HEK293T (cell line): ENCODE data around the gene DOHH.
"Not testable (repeated sequence)": the region's sequence is repeated elsewhere in the genome, so short reads cannot be mapped to it uniquely, and the experiment has no call there.

Experiments
- CTCF ChIA-PET: fragments of 350-600 bp; formaldehyde crosslinking; extraction: SDS; loops from one replicate; lab custom pipeline; 2021; ENCODE audit warnings: antibody characterized with exemption, inconsistent platforms; lab: Yijun Ruan, JAX
- POLR2A ChIA-PET: fragments of 350-600 bp; formaldehyde crosslinking; extraction: SDS; loops from one replicate; lab custom pipeline; 2020; ENCODE audit warnings: antibody characterized with exemption, inconsistent platforms; lab: Yijun Ruan, JAX
- DNase-seq: peaks from one replicate; pipeline ENCODE4 v3.0.0; 2012; ENCODE audit warnings: mixed read lengths; ENCODE audit errors: extremely low spot score
- ARNT ChIP-seq: fragments of 450-650 bp; IDR thresholded peaks from 2 replicates; pipeline ENCODE4 v1.6.1; 2017; ENCODE audit warnings: mild to moderate bottlenecking
- BHLHE40 ChIP-seq: fragments of 450-650 bp; IDR thresholded peaks from 2 replicates; pipeline ENCODE4 v1.6.1; 2016; ENCODE audit warnings: mild to moderate bottlenecking, moderate library complexity, borderline replicate concordance
- CTBP1 ChIP-seq: fragments of 450-650 bp; IDR thresholded peaks from 2 replicates; pipeline ENCODE4 v1.6.1; 2016; ENCODE audit warnings: borderline replicate concordance
- ELF4 ChIP-seq: fragments of 450-650 bp; IDR thresholded peaks from 2 replicates; pipeline ENCODE4 v1.6.1; 2017; ENCODE audit warnings: antibody characterized with exemption
- FOXA1 ChIP-seq: fragments of 450-650 bp; IDR thresholded peaks from 2 replicates; pipeline ENCODE4 v1.6.1; 2016; ENCODE audit warnings: mild to moderate bottlenecking
- FOXK2 ChIP-seq: fragments of 450-650 bp; IDR thresholded peaks from 2 replicates; pipeline ENCODE4 v1.6.1; 2016; ENCODE audit warnings: mild to moderate bottlenecking
- FOXM1 ChIP-seq: fragments of 450-650 bp; IDR thresholded peaks from 2 replicates; pipeline ENCODE4 v1.6.1; 2017; ENCODE audit warnings: mild to moderate bottlenecking, borderline replicate concordance
- HDGF ChIP-seq: fragments of 450-650 bp; IDR thresholded peaks from 2 replicates; pipeline ENCODE4 v1.6.1; 2017; ENCODE audit warnings: antibody characterized with exemption, borderline replicate concordance
- L3MBTL2 ChIP-seq: fragments of 450-650 bp; conservative IDR thresholded peaks from 2 replicates; pipeline ENCODE4 v1.6.1; 2016; ENCODE audit warnings: mild to moderate bottlenecking
- LEF1 ChIP-seq: fragments of 450-650 bp; IDR thresholded peaks from 2 replicates; pipeline ENCODE4 v1.6.1; 2017; ENCODE audit warnings: mild to moderate bottlenecking, borderline replicate concordance
- NFRKB ChIP-seq: fragments of 450-650 bp; IDR thresholded peaks from 2 replicates; pipeline ENCODE4 v1.6.1; 2016; ENCODE audit warnings: mild to moderate bottlenecking, moderate library complexity
- SP1 ChIP-seq: fragments of 450-650 bp; IDR thresholded peaks from 2 replicates; pipeline ENCODE4 v1.6.1; 2017
- SUZ12 ChIP-seq: fragments of 450-650 bp; IDR thresholded peaks from 2 replicates; pipeline ENCODE4 v1.6.1; 2016; ENCODE audit warnings: mild to moderate bottlenecking
- TARDBP ChIP-seq: fragments of 450-650 bp; IDR thresholded peaks from 2 replicates; pipeline ENCODE4 v1.6.1; 2016
- ZNF384 ChIP-seq: fragments of 450-650 bp; IDR thresholded peaks from 2 replicates; pipeline ENCODE4 v1.6.1; 2016
- TF ChIP-seq, protein P1 (sequence below): fragments of 450-650 bp; IDR thresholded peaks from 2 replicates; pipeline ENCODE4 v1.6.1; 2016

DOHH gene

DNA sequence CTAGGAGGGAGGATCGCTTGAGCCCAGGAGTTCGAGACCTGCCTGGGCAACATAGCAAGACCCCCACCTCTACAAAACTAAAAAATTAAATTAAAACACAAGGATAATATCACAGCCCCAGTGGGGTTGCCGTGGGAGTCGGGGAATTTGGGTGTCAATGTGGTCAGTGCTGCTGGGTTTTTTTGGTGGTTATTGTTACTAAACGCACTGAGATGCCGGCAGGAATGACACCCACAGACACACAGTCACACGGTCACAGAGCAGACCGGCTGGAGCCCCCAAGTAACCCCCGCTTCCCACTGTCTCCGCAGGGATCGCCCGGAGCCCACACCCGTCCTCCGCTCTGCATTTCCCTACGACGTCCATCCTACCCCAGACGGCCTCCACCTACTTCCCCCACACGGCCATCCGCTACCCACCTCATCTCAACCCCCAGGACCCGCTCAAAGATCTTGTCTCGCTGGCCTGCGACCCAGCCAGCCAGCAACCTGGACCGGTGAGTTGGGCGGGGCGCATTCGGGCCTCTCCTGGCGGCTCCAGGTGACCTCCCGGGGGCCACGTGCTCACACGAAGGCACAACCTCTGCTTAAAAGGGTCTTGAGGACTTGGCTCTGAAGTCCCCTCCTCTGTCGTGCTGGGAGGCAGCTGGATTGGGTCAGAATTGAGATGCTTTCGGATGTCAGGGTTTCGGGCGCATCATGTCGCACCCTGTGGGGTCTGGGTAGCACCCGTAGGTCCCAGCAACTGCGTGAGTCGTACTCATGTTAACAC lies 48.1 kb downstream of the DOHH start:
- no peak for DNase-seq
- POLR2A ChIA-PET, result no interaction called here
- CTCF ChIA-PET, result no interaction called here
- TF ChIP-seq ARNT (no peak), LEF1 (no peak), FOXK2 (no peak), SUZ12 (no peak)

DNA sequence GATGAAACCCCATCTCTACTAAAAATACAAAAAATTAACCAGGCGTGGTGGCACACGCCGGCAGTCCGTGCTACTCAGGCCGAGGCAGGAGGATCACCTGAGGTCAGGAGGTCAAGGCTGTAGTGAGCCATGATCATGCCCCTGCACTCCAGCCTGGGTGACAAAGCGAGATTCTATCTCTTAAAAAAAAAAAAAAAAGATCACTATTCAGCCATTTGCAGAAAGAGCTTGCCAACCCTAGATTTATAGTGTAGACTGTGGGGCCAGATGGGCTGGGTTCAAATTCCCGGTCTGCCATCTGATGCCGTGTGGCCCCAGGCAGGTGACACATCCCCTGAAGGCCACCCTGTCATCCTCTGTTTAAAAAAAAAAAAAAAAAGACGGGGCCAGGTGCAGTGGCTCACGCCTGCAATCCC lies 49.0 kb downstream of the DOHH start:
- DNase-seq, result no peak
- ChIA-PET CTCF (no interaction called here), POLR2A (no interaction called here)
- TF ChIP-seq FOXM1, result no peak
- TF ChIP-seq FOXA1, result no peak
- TF ChIP-seq FOXK2, result no peak
- no peak for TF ChIP-seq TARDBP
- no peak for TF ChIP-seq ELF4
- no peak for TF ChIP-seq SP1
- TF ChIP-seq ARNT, result no peak
- no peak for TF ChIP-seq NFRKB
- no peak for TF ChIP-seq HDGF
- no peak for TF ChIP-seq ZNF384
- TF ChIP-seq CTBP1, result no peak

DNA sequence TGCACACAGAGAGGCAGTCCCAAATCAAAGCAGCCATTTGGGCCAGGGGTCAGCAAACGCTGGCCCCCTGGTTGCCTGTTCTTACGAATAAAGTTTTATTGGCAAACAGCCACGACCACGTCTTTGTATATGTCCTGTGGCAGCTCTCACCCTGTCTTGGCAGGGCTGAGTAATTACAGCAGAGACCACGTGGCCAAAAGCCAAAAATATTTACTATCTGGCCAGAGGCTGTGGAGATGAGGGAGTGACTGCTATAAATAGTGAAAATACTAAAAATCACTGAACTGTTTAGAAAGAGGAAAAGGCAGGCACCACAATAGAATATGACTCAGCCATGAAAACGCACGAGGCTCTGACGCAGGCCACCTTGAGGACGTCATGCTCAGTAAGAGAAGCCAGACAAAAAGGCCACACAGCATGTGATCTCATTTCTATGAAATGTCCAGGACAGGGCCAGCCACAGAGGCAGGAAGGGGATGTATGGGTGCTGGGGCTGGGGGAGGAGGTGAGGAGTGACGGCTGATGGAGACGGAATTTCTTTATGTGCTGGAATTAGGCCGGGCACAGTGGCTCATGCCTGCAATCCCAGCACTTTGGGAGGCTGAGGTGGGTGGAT lies 49.6 kb downstream of the DOHH start:
- TF ChIP-seq FOXM1, result no peak
- no peak for TF ChIP-seq ZNF384
- no peak for TF ChIP-seq TARDBP
- TF ChIP-seq L3MBTL2, result no peak
- no peak for TF ChIP-seq NFRKB
- TF ChIP-seq SUZ12, result no peak
- TF ChIP-seq CTBP1, result no peak
- TF ChIP-seq FOXA1, result no peak
- no peak for TF ChIP-seq BHLHE40
- no peak for TF ChIP-seq FOXK2
- TF ChIP-seq ARNT, result no peak
- TF ChIP-seq LEF1, result no peak
- TF ChIP-seq, protein P1, sequence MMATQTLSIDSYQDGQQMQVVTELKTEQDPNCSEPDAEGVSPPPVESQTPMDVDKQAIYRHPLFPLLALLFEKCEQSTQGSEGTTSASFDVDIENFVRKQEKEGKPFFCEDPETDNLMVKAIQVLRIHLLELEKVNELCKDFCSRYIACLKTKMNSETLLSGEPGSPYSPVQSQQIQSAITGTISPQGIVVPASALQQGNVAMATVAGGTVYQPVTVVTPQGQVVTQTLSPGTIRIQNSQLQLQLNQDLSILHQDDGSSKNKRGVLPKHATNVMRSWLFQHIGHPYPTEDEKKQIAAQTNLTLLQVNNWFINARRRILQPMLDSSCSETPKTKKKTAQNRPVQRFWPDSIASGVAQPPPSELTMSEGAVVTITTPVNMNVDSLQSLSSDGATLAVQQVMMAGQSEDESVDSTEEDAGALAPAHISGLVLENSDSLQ, result no peak
- no peak for TF ChIP-seq SP1
- no peak for TF ChIP-seq HDGF
- TF ChIP-seq ELF4, result no peak
- CTCF ChIA-PET, result no interaction called here
- POLR2A ChIA-PET, result interaction anchor here (0.6 kb wide), 1 partner anchor 14 kb away, joined by 3 read pairs; no protein-coding TSS in a partner anchor
- DNase-seq, result no peak

DNA sequence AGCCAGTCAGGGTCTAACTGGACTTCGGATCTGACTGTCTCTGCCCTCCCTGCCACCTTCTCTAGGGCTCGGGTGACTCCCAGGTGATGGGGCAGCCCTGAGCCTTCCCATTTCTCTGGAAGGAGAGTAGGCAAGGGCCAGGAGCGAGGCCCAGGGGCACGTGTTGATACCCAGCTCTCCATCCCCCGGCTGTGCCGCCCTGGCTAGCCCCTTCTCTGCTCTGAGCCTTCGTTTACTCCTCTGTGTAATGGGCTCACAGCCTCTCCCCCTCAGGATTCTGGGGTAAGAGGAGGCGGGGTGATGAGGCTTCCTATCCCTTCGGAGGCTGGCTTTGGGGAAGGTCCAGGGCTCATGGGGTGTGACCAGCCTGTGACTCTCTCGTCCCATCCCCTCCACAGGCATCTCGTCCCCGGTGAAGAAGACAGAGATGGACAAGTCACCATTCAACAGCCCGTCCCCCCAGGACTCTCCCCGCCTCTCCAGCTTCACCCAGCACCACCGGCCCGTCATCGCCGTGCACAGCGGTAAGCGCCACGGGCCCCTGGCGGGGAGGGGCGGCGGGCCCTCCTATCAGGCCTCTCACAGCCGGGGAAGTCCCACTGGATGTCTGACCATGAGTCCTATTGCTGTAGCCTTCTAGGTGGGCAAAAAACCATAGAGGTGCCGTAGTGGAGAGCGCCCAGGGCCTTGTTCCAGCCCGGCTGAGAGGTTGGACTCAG lies 51.7 kb downstream of the DOHH start:
- CTCF ChIA-PET, result no interaction called here
- POLR2A ChIA-PET, result no interaction called here
- no peak for TF ChIP-seq HDGF
- TF ChIP-seq NFRKB, result no peak
- no peak for DNase-seq

DNA sequence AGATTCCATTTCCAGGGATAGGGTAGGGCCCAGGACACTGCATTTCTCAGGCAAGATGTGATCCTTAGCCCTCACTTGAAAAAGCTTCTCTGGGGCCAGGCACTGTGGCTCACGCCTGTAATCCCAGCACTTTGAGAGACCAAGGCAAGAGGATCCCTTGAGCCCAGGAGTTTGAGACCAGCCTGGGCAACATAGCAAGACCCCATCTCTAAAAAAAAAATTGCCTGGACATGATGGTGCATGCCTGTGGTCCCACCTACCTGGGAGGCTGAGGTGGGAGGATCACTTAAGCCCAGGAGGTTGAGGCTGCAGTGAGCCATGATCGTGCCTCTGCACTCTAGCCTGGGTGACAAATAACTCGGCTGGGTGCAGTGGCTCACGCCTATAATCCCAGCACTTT lies 53.8 kb downstream of the DOHH start:
- CTCF ChIA-PET, DNase-seq, POLR2A ChIA-PET: not testable (repeated sequence)

DNA sequence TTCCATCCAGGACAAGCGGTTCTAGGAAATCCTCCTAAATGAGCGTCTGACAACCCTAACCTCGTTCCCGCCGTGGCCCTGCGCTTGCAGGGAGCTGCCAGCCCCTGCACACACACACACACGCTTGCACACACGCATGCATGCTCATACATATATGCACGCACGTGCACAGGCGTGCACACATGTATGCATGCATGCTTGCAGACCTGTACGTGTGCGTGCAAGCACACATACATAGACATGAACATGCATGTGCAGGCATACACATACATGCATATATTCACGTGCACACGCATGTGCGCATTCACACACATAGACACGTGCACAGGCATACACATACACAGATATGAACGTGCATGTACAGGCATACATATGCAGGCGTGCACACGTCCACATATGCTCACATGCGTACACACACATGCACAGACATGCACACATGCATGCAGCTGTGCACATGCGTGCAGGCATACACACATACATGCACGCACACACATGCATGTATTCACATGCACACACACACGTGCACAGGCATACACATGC lies 55.7 kb downstream of the DOHH start:
- POLR2A ChIA-PET, result no interaction called here
- CTCF ChIA-PET, result no interaction called here
- no peak for DNase-seq
- TF ChIP-seq ARNT, result no peak
- no peak for TF ChIP-seq LEF1
- no peak for TF ChIP-seq NFRKB
- no peak for TF ChIP-seq TARDBP
- no peak for TF ChIP-seq BHLHE40
- TF ChIP-seq SUZ12, result no peak
- no peak for TF ChIP-seq FOXM1

DNA sequence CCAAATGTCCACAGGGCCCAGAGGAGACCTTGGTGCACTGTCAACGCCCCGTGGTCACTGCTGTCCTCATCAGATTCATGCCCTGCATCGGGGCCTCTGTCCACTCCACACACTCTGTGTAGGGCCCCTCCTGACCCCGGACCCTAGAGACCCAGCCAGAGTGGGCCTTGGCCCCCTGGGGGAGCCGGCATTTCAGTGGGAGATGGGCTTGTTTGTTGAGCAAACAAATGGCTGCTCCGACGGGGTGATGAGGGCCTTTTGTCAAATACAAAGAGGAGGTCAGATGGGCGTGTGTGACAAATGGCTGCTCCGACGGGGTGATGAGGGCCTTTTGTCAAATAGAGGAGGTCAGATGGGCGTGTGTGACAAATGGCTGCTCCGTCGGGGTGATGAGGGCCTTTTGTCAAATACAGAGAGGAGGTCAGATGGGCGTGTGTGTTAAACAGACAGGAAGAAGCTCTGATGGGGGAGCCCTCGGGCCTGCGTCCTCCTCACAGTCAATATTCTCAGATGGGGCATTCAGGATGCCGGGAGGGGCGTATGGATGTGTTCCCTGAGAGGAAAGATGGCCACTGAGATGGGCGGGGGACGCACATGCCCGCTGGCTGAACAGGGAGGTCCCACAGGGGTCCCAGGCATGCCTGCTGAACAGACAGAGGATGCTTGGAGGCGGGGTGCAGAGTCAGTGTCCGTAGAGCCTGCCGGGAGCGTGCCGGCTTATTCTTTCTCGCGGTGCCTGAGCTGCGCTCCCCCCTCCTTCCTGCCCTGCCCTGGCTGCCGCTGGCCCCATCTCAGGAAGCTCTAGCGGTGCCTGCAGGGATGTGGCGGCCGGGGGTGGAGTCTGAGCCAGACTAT lies 56.4 kb downstream of the DOHH start:
- POLR2A ChIA-PET, result no interaction called here

More for the DNA sequence above, 56.4 kb downstream of the DOHH start:
- TF ChIP-seq CTBP1 (no peak), ARNT (no peak), NFRKB (no peak), FOXK2 (no peak), ZNF384 (no peak)
- CTCF ChIA-PET, result no interaction called here
- no peak for DNase-seq
